Measurements from ENCODE around the gene MBP.

Gene MBP

DNA sequence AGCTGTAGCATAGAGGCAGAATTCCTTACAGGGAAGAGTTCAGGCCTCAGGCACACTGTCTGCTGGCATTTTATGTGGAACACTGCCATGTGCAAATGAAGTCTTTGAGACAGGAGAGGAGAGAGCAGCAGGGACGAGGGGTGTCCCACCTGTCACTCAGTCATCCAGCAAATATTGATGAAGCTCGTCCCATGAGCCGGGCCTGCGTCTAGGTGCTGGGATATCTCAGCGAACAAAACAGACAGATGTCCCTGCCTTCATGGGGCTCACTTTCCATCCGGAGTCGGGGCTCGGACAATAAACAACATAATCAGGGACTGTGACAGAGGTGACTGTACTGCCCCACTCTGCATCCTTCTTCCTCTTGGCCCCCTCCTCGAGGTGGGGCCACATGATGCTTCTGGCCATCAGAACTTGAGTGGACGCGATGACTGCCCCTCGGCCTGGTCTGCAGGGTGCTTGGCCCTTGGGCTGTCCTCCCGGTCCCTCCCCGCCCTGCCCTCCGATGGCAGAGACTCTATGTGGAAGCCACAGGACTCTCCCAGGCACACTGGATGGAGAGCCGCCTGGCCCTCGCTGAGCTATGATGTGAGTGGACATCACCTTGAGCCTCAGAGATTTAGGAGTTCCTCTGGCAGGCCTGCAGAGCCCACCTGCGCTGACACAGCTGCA is 78.8 kb downstream of the MBP start:
- TF ChIP-seq, protein P1, sequence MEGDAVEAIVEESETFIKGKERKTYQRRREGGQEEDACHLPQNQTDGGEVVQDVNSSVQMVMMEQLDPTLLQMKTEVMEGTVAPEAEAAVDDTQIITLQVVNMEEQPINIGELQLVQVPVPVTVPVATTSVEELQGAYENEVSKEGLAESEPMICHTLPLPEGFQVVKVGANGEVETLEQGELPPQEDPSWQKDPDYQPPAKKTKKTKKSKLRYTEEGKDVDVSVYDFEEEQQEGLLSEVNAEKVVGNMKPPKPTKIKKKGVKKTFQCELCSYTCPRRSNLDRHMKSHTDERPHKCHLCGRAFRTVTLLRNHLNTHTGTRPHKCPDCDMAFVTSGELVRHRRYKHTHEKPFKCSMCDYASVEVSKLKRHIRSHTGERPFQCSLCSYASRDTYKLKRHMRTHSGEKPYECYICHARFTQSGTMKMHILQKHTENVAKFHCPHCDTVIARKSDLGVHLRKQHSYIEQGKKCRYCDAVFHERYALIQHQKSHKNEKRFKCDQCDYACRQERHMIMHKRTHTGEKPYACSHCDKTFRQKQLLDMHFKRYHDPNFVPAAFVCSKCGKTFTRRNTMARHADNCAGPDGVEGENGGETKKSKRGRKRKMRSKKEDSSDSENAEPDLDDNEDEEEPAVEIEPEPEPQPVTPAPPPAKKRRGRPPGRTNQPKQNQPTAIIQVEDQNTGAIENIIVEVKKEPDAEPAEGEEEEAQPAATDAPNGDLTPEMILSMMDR (IDR thresholded peaks at IDR 0.05; ENCODE audit: poor library complexity, severe bottlenecking), result no peak

DNA sequence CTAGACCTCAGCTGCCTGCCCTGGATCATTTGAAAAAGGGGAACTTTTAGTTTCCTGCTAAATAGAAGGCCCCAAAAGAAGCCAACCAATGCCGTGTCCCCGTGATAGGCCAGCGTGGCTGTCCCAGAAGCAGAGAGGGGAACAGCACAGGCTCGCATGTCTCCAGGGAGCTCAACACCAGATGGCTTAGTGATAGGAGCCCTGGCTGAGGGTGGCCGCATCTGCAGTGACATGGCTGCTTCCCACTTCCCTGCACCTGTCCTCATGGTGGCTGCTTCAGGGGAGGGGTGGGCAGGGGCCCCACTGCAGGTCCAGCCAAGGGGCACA is 79.6 kb downstream of the MBP start:
- Histone ChIP-seq H3K36me3 (ENCODE audit: low read depth) (no peaks in the 10 kb centered on the region), H3K27me3 (ENCODE audit: insufficient read depth, poor library complexity, severe bottlenecking) (no peaks in the 10 kb centered on the region), H3K4me1 (ENCODE audit: insufficient read depth, poor library complexity, severe bottlenecking) (no peaks in the 10 kb centered on the region), H3K27ac (ENCODE audit: poor library complexity, severe bottlenecking) (no peak overlapping the region), H3K9me3 (ENCODE audit: severe bottlenecking) (no peaks in the 10 kb centered on the region), H3K4me3 (ENCODE audit: severe bottlenecking) (no peak overlapping the region)
- DNase-seq (ENCODE audit: low spot score) (no peak), ATAC-seq (ENCODE audit: low read depth) (no peak)
- TF ChIP-seq, protein P1 (IDR thresholded peaks at IDR 0.05; ENCODE audit: poor library complexity, severe bottlenecking), result no peak

More for the DNA sequence above, 78.8 kb downstream of the MBP start:
- Histone ChIP-seq H3K27ac (ENCODE audit: poor library complexity, severe bottlenecking) (no peak overlapping the region), H3K4me3 (ENCODE audit: severe bottlenecking) (no peak overlapping the region), H3K36me3 (ENCODE audit: low read depth) (no peaks in the 10 kb centered on the region), H3K4me1 (ENCODE audit: insufficient read depth, poor library complexity, severe bottlenecking) (no peaks in the 10 kb centered on the region), H3K27me3 (ENCODE audit: insufficient read depth, poor library complexity, severe bottlenecking) (no peaks in the 10 kb centered on the region), H3K9me3 (ENCODE audit: severe bottlenecking) (no peaks in the 10 kb centered on the region)
- DNase-seq (ENCODE audit: low spot score), result no peak
- ATAC-seq (ENCODE audit: low read depth), result no peak

DNA sequence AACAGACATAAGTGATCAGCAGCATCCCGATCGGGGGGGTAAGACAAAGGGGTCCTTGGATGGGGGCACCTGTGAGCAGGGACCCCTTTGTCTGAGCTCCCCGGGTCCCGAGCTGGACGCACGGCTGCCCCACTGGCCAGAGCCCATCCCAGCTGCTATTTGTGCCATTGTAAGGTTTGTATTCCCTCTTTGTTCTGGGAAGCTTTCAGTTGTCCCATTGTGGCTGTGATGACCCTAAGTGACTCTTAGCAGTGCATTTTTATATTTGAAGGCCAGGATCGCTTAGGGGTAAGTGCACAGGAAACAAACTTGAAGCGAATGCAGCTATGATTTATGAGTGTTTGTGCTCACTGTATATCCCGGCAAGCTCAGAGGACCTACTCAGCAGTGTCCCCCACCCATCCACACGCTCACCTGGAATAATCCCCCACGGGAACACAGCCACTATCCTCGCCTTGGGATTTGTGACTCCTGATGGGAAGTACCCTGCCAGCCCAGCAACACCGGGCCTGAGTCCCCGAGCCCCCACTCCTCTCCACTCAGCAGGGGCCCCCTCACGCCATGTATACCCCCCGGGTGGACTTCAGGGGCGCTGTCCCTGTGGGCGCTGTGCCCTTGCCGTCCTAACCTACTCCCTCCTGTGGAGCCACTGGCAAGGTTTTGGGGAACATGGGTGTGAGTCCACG is 80.1 kb downstream of the MBP start:
- no peak overlapping the region for H3K4me3 ChIP-seq (ENCODE audit: severe bottlenecking)
- no peaks in the 10 kb centered on the region for H3K36me3 ChIP-seq (ENCODE audit: low read depth)
- H3K9me3 ChIP-seq (ENCODE audit: severe bottlenecking), result no peaks in the 10 kb centered on the region
- no peak for DNase-seq (ENCODE audit: low spot score)
- TF ChIP-seq, protein P1 (IDR thresholded peaks at IDR 0.05; ENCODE audit: poor library complexity, severe bottlenecking), result no peak
- no peak overlapping the region for H3K27ac ChIP-seq (ENCODE audit: poor library complexity, severe bottlenecking)
- H3K4me1 ChIP-seq (ENCODE audit: insufficient read depth, poor library complexity, severe bottlenecking), result no peaks in the 10 kb centered on the region
- H3K27me3 ChIP-seq (ENCODE audit: insufficient read depth, poor library complexity, severe bottlenecking), result no peaks in the 10 kb centered on the region
- ATAC-seq (ENCODE audit: low read depth), result no peak

DNA sequence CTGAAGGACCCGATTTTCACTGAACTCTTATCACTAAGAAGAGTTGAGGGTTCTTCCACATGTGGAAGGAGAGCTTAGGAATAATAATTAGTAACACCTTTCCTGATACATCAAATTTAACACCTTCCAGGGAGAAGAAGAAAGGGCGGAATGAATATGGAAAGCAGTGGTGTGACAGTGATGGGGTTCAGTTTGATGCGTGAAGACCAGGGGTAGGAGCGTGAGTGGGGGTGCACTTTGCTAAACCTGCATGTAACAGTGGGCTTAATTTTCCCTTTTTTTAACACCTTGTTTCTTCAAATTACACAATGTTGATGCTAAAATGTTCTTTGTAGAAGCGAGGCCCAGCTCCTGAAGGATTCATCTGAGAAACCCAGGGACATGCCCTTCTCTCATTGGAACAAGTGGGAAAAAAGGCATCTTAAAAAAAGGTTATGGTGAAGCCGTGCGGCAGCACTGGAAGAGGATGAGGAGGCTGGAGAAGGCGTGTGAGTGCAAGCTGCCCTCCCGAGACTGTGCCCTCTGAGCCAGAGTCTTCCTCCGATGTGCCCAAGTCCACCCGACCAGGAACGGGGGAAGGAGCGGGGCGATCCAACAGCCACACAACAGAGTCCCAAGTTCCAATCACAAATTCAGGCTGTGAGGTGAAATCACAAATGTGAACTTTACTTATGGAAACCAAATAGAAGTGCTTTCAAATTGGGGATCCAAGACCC is 80.8 kb downstream of the MBP start:
- no peaks in the 10 kb centered on the region for H3K36me3 ChIP-seq (ENCODE audit: low read depth)
- no peaks in the 10 kb centered on the region for H3K27me3 ChIP-seq (ENCODE audit: insufficient read depth, poor library complexity, severe bottlenecking)
- H3K27ac ChIP-seq (ENCODE audit: poor library complexity, severe bottlenecking), result no peak overlapping the region
- DNase-seq (ENCODE audit: low spot score), result no peak
- TF ChIP-seq, protein P1 (IDR thresholded peaks at IDR 0.05; ENCODE audit: poor library complexity, severe bottlenecking), result no peak
- H3K4me3 ChIP-seq (ENCODE audit: severe bottlenecking), result no peak overlapping the region
- no peaks in the 10 kb centered on the region for H3K4me1 ChIP-seq (ENCODE audit: insufficient read depth, poor library complexity, severe bottlenecking)
- H3K9me3 ChIP-seq (ENCODE audit: severe bottlenecking), result no peaks in the 10 kb centered on the region
- no peak for ATAC-seq (ENCODE audit: low read depth)
